Tibial nerve (tissue), 4 donors: ENCODE data around the gene PPP2R2C.

ENCODE experiments used
- CTCF ChIP-seq, 5 experiments: fragments of 200-600 bp in 3 of 5; fragments of 450-650 bp in 2 of 5; sonication (generic) in 3 of 5; IDR thresholded peaks; one replicate each; pipeline ENCODE4 v1.5.1; 2016 to 2019; ENCODE audit warnings: antibody characterized with exemption in 5 of 5, mild to moderate bottlenecking in 3 of 5, moderate library complexity in 2 of 5
- EP300 ChIP-seq, 2 donors: sonication (generic); formaldehyde crosslinking; IDR thresholded peaks; one replicate each; pipeline ENCODE4 v1.6.1; 2017; ENCODE audit warnings: antibody characterized with exemption in 2 of 2, mild to moderate bottlenecking in 1 of 2
- POLR2A ChIP-seq, 2 donors: fragments of 450-650 bp; IDR thresholded peaks; one replicate each; pipeline ENCODE4 v1.6.1; 2017; ENCODE audit warnings: antibody characterized with exemption in 2 of 2, mild to moderate bottlenecking in 2 of 2, moderate library complexity in 2 of 2

GRCh38 chr4:6393544-6394475, 78.6 kb downstream of the PPP2R2C start:
- TF ChIP-seq CTCF (IDR thresholded peaks at IDR 0.05) (no peak), POLR2A (IDR thresholded peaks at IDR 0.05) (no peak), EP300 (IDR thresholded peaks at IDR 0.05) (no peak)
